Muscle layer of duodenum (tissue), 2 donors: ENCODE results near the gene JPH3.

Experiments used
- H3K27ac ChIP-seq: one replicate; pipeline ENCODE4 v1.7.0; 2013; ENCODE audit warnings: mild to moderate bottlenecking, low read length
- H3K27me3 ChIP-seq: one replicate; pipeline ENCODE4 v1.7.0; 2013; ENCODE audit warnings: low read depth, mild to moderate bottlenecking, control low read depth, low read length
- H3K36me3 ChIP-seq, 2 donors: one replicate each; pipeline ENCODE4 v1.7.0; 2013; ENCODE audit warnings: low read length in 2 of 2, control low read depth in 1 of 2, mild to moderate bottlenecking in 1 of 2; ENCODE audit not compliant: insufficient read depth in 2 of 2, control insufficient read depth in 1 of 2
- H3K4me1 ChIP-seq, 2 donors: one replicate each; pipeline ENCODE4 v1.7.0; 2013; ENCODE audit warnings: low read length in 2 of 2, mild to moderate bottlenecking in 2 of 2, control low read depth in 1 of 2, moderate library complexity in 1 of 2; ENCODE audit not compliant: insufficient read depth in 2 of 2, control insufficient read depth in 1 of 2
- H3K4me3 ChIP-seq, 2 donors: one replicate each; pipeline ENCODE4 v1.7.0; 2013; ENCODE audit warnings: low read length in 2 of 2, low read depth in 1 of 2, mild to moderate bottlenecking in 1 of 2
- H3K9me3 ChIP-seq, 2 donors: one replicate each; pipeline ENCODE4 v1.7.0; 2013; ENCODE audit warnings: low read length in 2 of 2, control low read depth in 1 of 2, mild to moderate bottlenecking in 1 of 2; ENCODE audit not compliant: control insufficient read depth in 1 of 2
- donor health status: healthy.

The JPH3 gene

GRCh38 chr16:87686697-87687096 lies 84.4 kb downstream of the JPH3 start:
- Histone ChIP-seq H3K9me3 (no peaks in the 10 kb centered on the region), H3K36me3 (no peaks in the 10 kb centered on the region), H3K27ac (no peak overlapping the region), H3K4me1 (peaks cover 0 to 8% of the 10 kb centered on the region in 2 donors), H3K4me3 (no peak overlapping the region), H3K27me3 (no peaks in the 10 kb centered on the region)

- Histone ChIP-seq H3K27me3 (no peaks in the 10 kb centered on the region), H3K4me3 (no peak overlapping the region), H3K27ac (no peak overlapping the region), H3K36me3 (no peaks in the 10 kb centered on the region), H3K4me1 (peaks cover 0 to 9% of the 10 kb centered on the region in 2 donors), H3K9me3 (no peaks in the 10 kb centered on the region)
Observed at GRCh38 chr16:87687126-87687910, 85.0 kb downstream of the JPH3 start.

GRCh38 chr16:87687998-87688529 lies 85.8 kb downstream of the JPH3 start:
- Histone ChIP-seq H3K9me3 (no peaks in the 10 kb centered on the region), H3K4me3 (no peak overlapping the region), H3K36me3 (no peaks in the 10 kb centered on the region), H3K27ac (no peak overlapping the region), H3K27me3 (no peaks in the 10 kb centered on the region), H3K4me1 (peaks cover 0 to 9% of the 10 kb centered on the region in 2 donors)

DNA sequence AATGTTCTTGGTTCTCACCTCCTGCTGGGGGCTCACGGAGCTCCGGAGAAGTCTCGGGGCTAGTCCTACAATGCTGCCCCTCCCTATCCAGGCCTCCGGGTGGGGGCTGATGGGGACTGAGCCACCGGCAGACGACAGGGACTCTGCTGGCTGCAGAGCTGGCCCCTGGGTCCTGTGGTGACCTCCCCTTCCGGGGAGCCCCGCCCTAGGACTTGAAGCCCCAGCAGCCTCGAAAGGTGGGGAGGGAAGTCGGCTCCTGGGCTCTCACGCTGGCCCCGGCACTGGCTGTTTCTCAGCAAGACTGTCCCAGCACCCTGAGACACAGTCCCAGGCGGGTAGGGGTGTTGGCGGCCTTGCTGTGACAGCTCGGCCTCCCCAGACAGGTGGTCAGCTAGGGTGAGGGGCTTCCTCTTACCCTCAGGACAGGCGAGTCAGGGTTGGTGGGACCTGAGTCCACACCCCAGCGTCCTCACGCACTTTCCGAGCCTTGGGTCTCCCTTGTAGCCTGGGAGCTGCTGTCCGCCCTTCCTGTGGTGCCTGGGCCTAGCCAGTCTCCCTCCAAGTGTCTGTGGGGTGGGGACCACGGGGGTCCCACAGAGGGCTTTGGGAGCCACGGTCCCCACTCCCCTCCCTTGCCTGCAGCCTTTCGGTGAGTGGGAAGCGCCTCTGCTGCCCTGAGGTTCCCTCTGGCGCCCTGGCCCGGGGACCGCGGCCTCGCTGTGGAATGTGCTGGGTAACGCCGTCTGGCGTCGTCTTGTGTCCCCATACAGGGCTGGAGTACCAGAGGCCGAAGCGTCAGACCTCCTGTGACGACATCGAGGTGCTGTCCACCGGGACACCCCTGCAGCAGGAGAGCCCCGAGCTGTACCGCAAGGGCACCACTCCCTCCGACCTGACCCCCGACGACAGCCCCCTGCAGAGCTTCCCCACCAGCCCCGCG lies 86.8 kb downstream of the JPH3 start:
- Histone ChIP-seq H3K4me3 (no peak overlapping the region), H3K36me3 (no peaks in the 10 kb centered on the region), H3K4me1 (peaks cover 0 to 9% of the 10 kb centered on the region in 2 donors), H3K9me3 (no peaks in the 10 kb centered on the region), H3K27ac (no peak overlapping the region), H3K27me3 (no peaks in the 10 kb centered on the region)

GRCh38 chr16:87689956-87690465 lies 87.7 kb downstream of the JPH3 start:
- Histone ChIP-seq H3K4me3 (no peak overlapping the region), H3K27me3 (no peaks in the 10 kb centered on the region), H3K9me3 (no peaks in the 10 kb centered on the region), H3K4me1 (peaks cover 0 to 9% of the 10 kb centered on the region in 2 donors), H3K27ac (no peak overlapping the region), H3K36me3 (no peaks in the 10 kb centered on the region)

GRCh38 chr16:87690911-87691685 lies 88.8 kb downstream of the JPH3 start:
- H3K27ac ChIP-seq: no peak overlapping the region
- H3K4me3 ChIP-seq: no peak overlapping the region
- no peaks in the 10 kb centered on the region for H3K27me3 ChIP-seq
- H3K9me3 ChIP-seq: no peaks in the 10 kb centered on the region
- peaks cover 0 to 9% of the 10 kb centered on the region in 2 donors for H3K4me1 ChIP-seq
- no peaks in the 10 kb centered on the region for H3K36me3 ChIP-seq

GRCh38 chr16:87691686-87692079 lies 89.4 kb downstream of the JPH3 start:
- H3K36me3 ChIP-seq: peaks cover 0 to 1% of the 10 kb centered on the region in 2 donors
- H3K27ac ChIP-seq: no peak overlapping the region
- H3K4me1 ChIP-seq: peaks cover 0 to 9% of the 10 kb centered on the region in 2 donors
- H3K27me3 ChIP-seq: no peaks in the 10 kb centered on the region
- H3K9me3 ChIP-seq: no peaks in the 10 kb centered on the region
- no peak overlapping the region for H3K4me3 ChIP-seq

GRCh38 chr16:87692176-87692575 lies 89.9 kb downstream of the JPH3 start:
- peaks cover 0 to 6% of the 10 kb centered on the region in 2 donors for H3K36me3 ChIP-seq
- H3K27ac ChIP-seq: no peak overlapping the region

GRCh38 chr16:87692756-87693155 lies 90.4 kb downstream of the JPH3 start:
- H3K4me1 ChIP-seq: peaks cover 0 to 9% of the 10 kb centered on the region in 2 donors
- H3K36me3 ChIP-seq: peaks cover 0 to 7% of the 10 kb centered on the region in 2 donors

More at GRCh38 chr16:87692176-87692575, 89.9 kb downstream of the JPH3 start:
- no peak overlapping the region for H3K4me3 ChIP-seq
- H3K9me3 ChIP-seq: no peaks in the 10 kb centered on the region
- H3K4me1 ChIP-seq: peaks cover 0 to 9% of the 10 kb centered on the region in 2 donors
- H3K27me3 ChIP-seq: no peaks in the 10 kb centered on the region

DNA sequence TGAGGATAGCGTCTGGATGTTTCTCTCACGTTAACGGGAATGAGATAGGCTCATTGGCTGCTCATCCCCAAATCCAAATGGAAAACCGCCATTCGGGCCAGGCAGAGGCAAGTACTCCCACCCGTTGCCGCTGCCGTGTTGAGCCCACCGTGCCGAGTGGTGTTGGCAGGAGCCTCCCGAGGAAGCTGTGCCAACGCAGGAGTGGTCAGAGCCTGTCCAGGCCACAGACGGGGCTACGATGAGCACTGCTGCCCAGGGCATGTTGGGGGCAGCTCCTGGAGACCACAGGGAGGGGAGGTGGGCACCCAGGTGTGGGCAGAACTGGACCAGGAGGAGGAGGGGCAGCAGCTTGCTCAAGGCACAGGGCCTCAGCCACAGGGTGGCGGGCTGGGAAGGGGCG lies 91.5 kb downstream of the JPH3 start:
- Histone ChIP-seq H3K36me3 (peaks cover 0 to 12% of the 10 kb centered on the region in 2 donors), H3K27me3 (no peaks in the 10 kb centered on the region), H3K27ac (no peak overlapping the region), H3K4me1 (peaks cover 0 to 9% of the 10 kb centered on the region in 2 donors), H3K9me3 (no peaks in the 10 kb centered on the region), H3K4me3 (no peak overlapping the region)

More at GRCh38 chr16:87692756-87693155, 90.4 kb downstream of the JPH3 start:
- Histone ChIP-seq H3K27me3 (no peaks in the 10 kb centered on the region), H3K9me3 (no peaks in the 10 kb centered on the region), H3K27ac (no peak overlapping the region), H3K4me3 (no peak overlapping the region)
